K562 (cell line): ENCODE data around the gene HECA.

Experiments
- ATF3 ChIP-seq, 2 experiments: fragments of 450-650 bp in 1 of 2; sonication (generic) in 1 of 2; formaldehyde crosslinking in 1 of 2; IDR thresholded peaks in 1 of 2; conservative IDR thresholded peaks in 1 of 2; 2 replicates each; pipeline versions ENCODE4 v1.6.1 to v1.8.1; 2016 to 2023; ENCODE audit warnings: mild to moderate bottlenecking in 2 of 2, moderate library complexity in 2 of 2, inconsistent platforms in 1 of 2, missing genetic modification reagents in 1 of 2
- CHD2 ChIP-seq: IDR thresholded peaks from 2 replicates; pipeline ENCODE4 v1.6.1; 2011; ENCODE audit warnings: low read depth, low read length
- CTCF ChIP-seq, 3 experiments: IDR thresholded peaks in 2 of 3; conservative IDR thresholded peaks in 1 of 3; 2 replicates each; pipeline ENCODE4 v1.5.1; 2011 to 2012; ENCODE audit warnings: low read length in 3 of 3, mild to moderate bottlenecking in 3 of 3, control low read depth in 2 of 3, improper control_type of control experiment in 1 of 3, inconsistent platforms in 1 of 3, low read depth in 1 of 3, mixed read lengths in 1 of 3, moderate library complexity in 1 of 3; ENCODE audit not compliant: insufficient read depth in 2 of 3
- EP300 ChIP-seq: IDR thresholded peaks from 2 replicates; pipeline ENCODE4 v1.6.1; 2012; ENCODE audit warnings: low read length, improper control_type of control experiment
- FOXJ3 ChIP-seq: sonication (generic); formaldehyde crosslinking; IDR thresholded peaks from 2 replicates; pipeline ENCODE4 v1.4.0; 2020; ENCODE audit warnings: mild to moderate bottlenecking, missing genetic modification reagents
- HOXB6 ChIP-seq: fragments of 250-450 bp; sonication (Bioruptor Pico); IDR thresholded peaks from 2 replicates; pipeline ENCODE4 v1.5.1; 2022; ENCODE audit warnings: mild to moderate bottlenecking, borderline replicate concordance
- KAT2B ChIP-seq: IDR thresholded peaks from one replicate; pipeline ENCODE4 v1.6.1; 2012; ENCODE audit warnings: low read depth, mild to moderate bottlenecking, control low read depth, inconsistent platforms, low read length, moderate library complexity
- MXI1 ChIP-seq: IDR thresholded peaks from 2 replicates; pipeline ENCODE4 v1.6.1; 2011; ENCODE audit warnings: low read depth, mild to moderate bottlenecking, improper control_type of control experiment, low read length
- POU5F1 ChIP-seq: fragments of 150-350 bp; IDR thresholded peaks from 2 replicates; pipeline ENCODE4 v1.6.1; 2014; ENCODE audit warnings: borderline replicate concordance, low read length, low read depth, mild to moderate bottlenecking; ENCODE audit not compliant: partially characterized antibody
- PTRF ChIP-seq: fragments of 450-650 bp; IDR thresholded peaks from 2 replicates; pipeline ENCODE4 v1.6.1; 2016; ENCODE audit warnings: mild to moderate bottlenecking, missing genetic modification characterization, missing compliant biosample characterization
- REST ChIP-seq, 2 experiments: fragments of 450-650 bp; formaldehyde crosslinking in 1 of 2; IDR thresholded peaks; 2 replicates each; pipeline versions ENCODE4 v1.4.0 to v1.6.1; 2014 to 2020; ENCODE audit warnings: mild to moderate bottlenecking in 2 of 2, borderline replicate concordance in 1 of 2, low read depth in 1 of 2
- STAT6 ChIP-seq: sonication (generic); formaldehyde crosslinking; IDR thresholded peaks from 2 replicates; pipeline ENCODE4 v1.8.1; 2023; ENCODE audit warnings: mild to moderate bottlenecking, missing genetic modification reagents
- ZNF512 ChIP-seq: IDR thresholded peaks from 2 replicates; pipeline ENCODE4 v1.6.1; 2016; ENCODE audit warnings: missing genetic modification characterization, missing compliant biosample characterization

- no peak for TF ChIP-seq STAT6 (CRISPR knock-in tag)
- no peak for TF ChIP-seq KAT2B
- TF ChIP-seq FOXJ3 (CRISPR knock-in tag) = no peak
- TF ChIP-seq CHD2 = no peak
- TF ChIP-seq POU5F1 = no peak
- TF ChIP-seq PTRF (tag) = no peak
- no peak for TF ChIP-seq HOXB6 (CRISPR knock-in tag)
- TF ChIP-seq ZNF512 (tag) = no peak
- no peak for TF ChIP-seq ATF3 (IDR thresholded peaks at IDR 0.05)
- TF ChIP-seq ATF3 (CRISPR knock-in tag; conservative IDR thresholded peaks at IDR 0.05) = no peak
- TF ChIP-seq MXI1 = no peak
- TF ChIP-seq EP300 = no peak
- no peak for TF ChIP-seq REST (IDR thresholded peaks at IDR 0.05; ENCODE audit: borderline replicate concordance)
- no peak for TF ChIP-seq REST (CRISPR knock-in tag; IDR thresholded peaks at IDR 0.05; ENCODE audit: low read depth)
- TF ChIP-seq CTCF (IDR thresholded peaks at IDR 0.05 in 2 of 3, conservative IDR thresholded peaks at IDR 0.05 in 1 of 3; ENCODE audit: insufficient read depth in 2 of 3, low read depth in 1 of 3, low read length in 3 of 3) = no peak
Measured at GRCh38 chr6:139184047-139184446, 49.2 kb downstream of the HECA start.
